Liver (tissue), 9 donors: ENCODE results near the gene TOGARAM2. TPM values are rescaled to one million over a fixed set of nuclear protein-coding genes. Genes with fewer than 3 reads are reported as not detected.

ENCODE experiments used
- DNase-seq: peaks from one replicate; pipeline ENCODE4 v3.0.0-alpha.2; 2017; ENCODE audit warnings: low spot score
- H3K27ac ChIP-seq, 2 donors: one replicate each; pipeline ENCODE4 v1.7.0; 2013; ENCODE audit warnings: inconsistent platforms in 2 of 2, low read length in 2 of 2, control low read depth in 1 of 2, low read depth in 1 of 2, mild to moderate bottlenecking in 1 of 2
- H3K27me3 ChIP-seq, 4 donors: one replicate each; pipeline versions ENCODE4 v1.6.1 to v1.7.0; 2013; ENCODE audit warnings: low read length in 3 of 4, inconsistent platforms in 1 of 4, mild to moderate bottlenecking in 1 of 4, moderate library complexity in 1 of 4; ENCODE audit not compliant: control insufficient read depth in 4 of 4, insufficient read depth in 4 of 4
- H3K36me3 ChIP-seq, 4 donors: one replicate each; pipeline versions ENCODE4 v1.6.1 to v1.7.0; 2013; ENCODE audit warnings: low read length in 3 of 4, mild to moderate bottlenecking in 3 of 4, low read depth in 1 of 4, moderate library complexity in 1 of 4; ENCODE audit not compliant: control insufficient read depth in 4 of 4, insufficient read depth in 3 of 4
- H3K4me1 ChIP-seq, 4 donors: one replicate each; pipeline versions ENCODE4 v1.6.1 to v1.7.0; 2013; ENCODE audit warnings: low read length in 3 of 4, mild to moderate bottlenecking in 3 of 4, moderate library complexity in 1 of 4; ENCODE audit not compliant: control insufficient read depth in 4 of 4, insufficient read depth in 4 of 4
- H3K4me3 ChIP-seq, 3 donors: one replicate each; pipeline versions ENCODE4 v1.6.1 to v1.7.0; 2013; ENCODE audit warnings: low read length in 3 of 3, control low read depth in 1 of 3, low read depth in 1 of 3, mild to moderate bottlenecking in 1 of 3
- H3K9ac ChIP-seq, 2 donors: one replicate each; pipeline ENCODE4 v1.7.0; 2013; ENCODE audit warnings: low read length in 2 of 2, mild to moderate bottlenecking in 2 of 2, moderate library complexity in 2 of 2, control low read depth in 1 of 2, low read depth in 1 of 2
- H3K9me3 ChIP-seq, 4 donors: one replicate each; pipeline versions ENCODE4 v1.6.1 to v1.7.0; 2013; ENCODE audit warnings: low read length in 3 of 4; ENCODE audit not compliant: control insufficient read depth in 4 of 4
- CTCF ChIP-seq: fragments of 150-350 bp; IDR thresholded peaks from 2 replicates; pipeline ENCODE4 v1.5.1; 2017; ENCODE audit warnings: improper control_type of control experiment, low read depth, low read length; ENCODE audit not compliant: missing input control
- EGR1 ChIP-seq, 2 donors: IDR thresholded peaks; 2 replicates each; pipeline ENCODE4 v1.6.1; 2016 to 2018; ENCODE audit warnings: antibody characterized with exemption in 2 of 2, low read depth in 2 of 2
- FOXA1 ChIP-seq: IDR thresholded peaks from 2 replicates; pipeline ENCODE4 v1.6.1; 2016; ENCODE audit warnings: antibody characterized with exemption
- GABPA ChIP-seq, 2 donors: IDR thresholded peaks in 1 of 2; conservative IDR thresholded peaks in 1 of 2; 2 replicates each; pipeline ENCODE4 v1.6.1; 2016; ENCODE audit warnings: antibody characterized with exemption in 2 of 2, mild to moderate bottlenecking in 1 of 2, moderate library complexity in 1 of 2
- HNF4A ChIP-seq, 2 donors: conservative IDR thresholded peaks; 2 replicates each; pipeline ENCODE4 v1.6.1; 2016; ENCODE audit warnings: antibody characterized with exemption in 2 of 2, mild to moderate bottlenecking in 2 of 2
- HNF4G ChIP-seq: IDR thresholded peaks from 2 replicates; pipeline ENCODE4 v1.6.1; 2016; ENCODE audit warnings: antibody characterized with exemption
- NR2F2 ChIP-seq: IDR thresholded peaks from 2 replicates; pipeline ENCODE4 v1.6.1; 2016; ENCODE audit warnings: antibody characterized with exemption
- RAD21 ChIP-seq, 2 donors: IDR thresholded peaks; 2 replicates each; pipeline ENCODE4 v1.6.1; 2016; ENCODE audit warnings: antibody characterized with exemption in 2 of 2, mild to moderate bottlenecking in 2 of 2
- RXRA ChIP-seq, 2 donors: IDR thresholded peaks; 2 replicates each; pipeline ENCODE4 v1.6.1; 2017 to 2018; ENCODE audit warnings: antibody characterized with exemption in 2 of 2, mild to moderate bottlenecking in 1 of 2
- SP1 ChIP-seq: IDR thresholded peaks from 2 replicates; pipeline ENCODE4 v1.6.1; 2018; ENCODE audit warnings: antibody characterized with exemption, mild to moderate bottlenecking
- TAF1 ChIP-seq: conservative IDR thresholded peaks from 2 replicates; pipeline ENCODE4 v1.6.1; 2016; ENCODE audit warnings: antibody characterized with exemption, mild to moderate bottlenecking
- YY1 ChIP-seq: IDR thresholded peaks from 2 replicates; pipeline ENCODE4 v1.6.1; 2016; ENCODE audit warnings: antibody characterized with exemption, mild to moderate bottlenecking
- WGBS: extraction: QIAGEN DNeasy Blood & Tissue Kit; methylation state at CpG from one replicate; pipeline ENCODE4 v1.1.7; 2013; 5-methylcytosine and 5-hydroxymethylcytosine counted together
- polyA plus RNA-seq, 2 donors: library from polyadenylated mRNA; stranded (reverse) in 1 of 2; unstranded in 1 of 2; fragments of 200-250 nt in 1 of 2; fragments of >200 nt in 1 of 2; fragmentation: Nextera tagmentation in 1 of 2; extraction: Ambion mirVana in 1 of 2; gene quantifications; one replicate each; pipeline versions ENCODE4 v1.2.1 to v1.2.3, GENCODE V29; 2013 to 2015
- total RNA-seq, 2 donors: library from RNA; depleted of rRNA; stranded (reverse); fragments of >200 nt; gene quantifications; one replicate each; pipeline ENCODE4 v1.2.3, GENCODE V29; 2014
- TF ChIP-seq, protein P1 (sequence below): IDR thresholded peaks from 2 replicates; pipeline ENCODE4 v1.6.1; 2016; ENCODE audit warnings: antibody characterized with exemption
- TF ChIP-seq, protein P2 (sequence below): IDR thresholded peaks from 2 replicates; pipeline ENCODE4 v1.6.1; 2016; ENCODE audit warnings: antibody characterized with exemption, mild to moderate bottlenecking
- TF ChIP-seq, protein P3 (sequence below): IDR thresholded peaks from 2 replicates; pipeline ENCODE4 v1.6.1; 2016; ENCODE audit warnings: antibody characterized with exemption
- donor health status: healthy.
- donor health status: healthy.
- donor health status: healthy.
- donor health status: healthy.
- donor health status: healthy.

The TOGARAM2 gene
- total and polyA plus RNA-seq, 4 donors: 0.15 to 0.42 (median 0.19) TPM; not detected in 1

DNA sequence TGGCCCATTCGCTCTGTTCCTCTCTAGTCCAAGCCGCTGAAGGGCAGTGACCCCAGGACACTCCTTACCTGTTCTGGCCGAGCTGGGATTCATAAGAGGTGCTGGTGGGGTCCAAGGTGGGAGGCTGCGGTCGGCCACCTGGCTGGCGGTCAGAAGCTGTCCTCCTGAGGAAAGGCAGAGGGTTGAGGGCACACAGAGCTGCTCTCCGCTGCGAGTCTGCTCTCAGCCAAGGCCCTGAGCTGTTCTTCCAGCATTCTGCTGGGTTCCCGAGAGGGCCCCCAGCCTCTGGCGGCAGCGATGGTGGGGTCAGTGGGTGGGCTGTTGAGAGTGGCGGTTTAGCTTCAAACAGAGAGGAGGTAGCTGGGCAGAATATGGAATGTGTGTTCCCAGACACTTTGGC is 89.4 kb downstream of the TOGARAM2 start:
- 83% methylated on average over 12 of the region's 12 CpGs for WGBS
- Histone ChIP-seq H3K36me3 (no peaks in the 10 kb centered on the region), H3K27ac (no peak overlapping the region), H3K9ac (no peak overlapping the region), H3K27me3 (no peaks in the 10 kb centered on the region), H3K9me3 (no peaks in the 10 kb centered on the region), H3K4me1 (no peaks in the 10 kb centered on the region), H3K4me3 (no peak overlapping the region)
- DNase-seq: no peak
- TF ChIP-seq GABPA (IDR thresholded peaks at IDR 0.05 in 1 of 2, conservative IDR thresholded peaks at IDR 0.05 in 1 of 2) (no peak), CTCF (no peak), RXRA (IDR thresholded peaks at IDR 0.05) (no peak), YY1 (no peak), HNF4G (no peak), SP1 (no peak)
- TF ChIP-seq, protein P1, sequence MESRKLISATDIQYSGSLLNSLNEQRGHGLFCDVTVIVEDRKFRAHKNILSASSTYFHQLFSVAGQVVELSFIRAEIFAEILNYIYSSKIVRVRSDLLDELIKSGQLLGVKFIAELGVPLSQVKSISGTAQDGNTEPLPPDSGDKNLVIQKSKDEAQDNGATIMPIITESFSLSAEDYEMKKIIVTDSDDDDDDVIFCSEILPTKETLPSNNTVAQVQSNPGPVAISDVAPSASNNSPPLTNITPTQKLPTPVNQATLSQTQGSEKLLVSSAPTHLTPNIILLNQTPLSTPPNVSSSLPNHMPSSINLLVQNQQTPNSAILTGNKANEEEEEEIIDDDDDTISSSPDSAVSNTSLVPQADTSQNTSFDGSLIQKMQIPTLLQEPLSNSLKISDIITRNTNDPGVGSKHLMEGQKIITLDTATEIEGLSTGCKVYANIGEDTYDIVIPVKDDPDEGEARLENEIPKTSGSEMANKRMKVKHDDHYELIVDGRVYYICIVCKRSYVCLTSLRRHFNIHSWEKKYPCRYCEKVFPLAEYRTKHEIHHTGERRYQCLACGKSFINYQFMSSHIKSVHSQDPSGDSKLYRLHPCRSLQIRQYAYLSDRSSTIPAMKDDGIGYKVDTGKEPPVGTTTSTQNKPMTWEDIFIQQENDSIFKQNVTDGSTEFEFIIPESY: no peak

DNA sequence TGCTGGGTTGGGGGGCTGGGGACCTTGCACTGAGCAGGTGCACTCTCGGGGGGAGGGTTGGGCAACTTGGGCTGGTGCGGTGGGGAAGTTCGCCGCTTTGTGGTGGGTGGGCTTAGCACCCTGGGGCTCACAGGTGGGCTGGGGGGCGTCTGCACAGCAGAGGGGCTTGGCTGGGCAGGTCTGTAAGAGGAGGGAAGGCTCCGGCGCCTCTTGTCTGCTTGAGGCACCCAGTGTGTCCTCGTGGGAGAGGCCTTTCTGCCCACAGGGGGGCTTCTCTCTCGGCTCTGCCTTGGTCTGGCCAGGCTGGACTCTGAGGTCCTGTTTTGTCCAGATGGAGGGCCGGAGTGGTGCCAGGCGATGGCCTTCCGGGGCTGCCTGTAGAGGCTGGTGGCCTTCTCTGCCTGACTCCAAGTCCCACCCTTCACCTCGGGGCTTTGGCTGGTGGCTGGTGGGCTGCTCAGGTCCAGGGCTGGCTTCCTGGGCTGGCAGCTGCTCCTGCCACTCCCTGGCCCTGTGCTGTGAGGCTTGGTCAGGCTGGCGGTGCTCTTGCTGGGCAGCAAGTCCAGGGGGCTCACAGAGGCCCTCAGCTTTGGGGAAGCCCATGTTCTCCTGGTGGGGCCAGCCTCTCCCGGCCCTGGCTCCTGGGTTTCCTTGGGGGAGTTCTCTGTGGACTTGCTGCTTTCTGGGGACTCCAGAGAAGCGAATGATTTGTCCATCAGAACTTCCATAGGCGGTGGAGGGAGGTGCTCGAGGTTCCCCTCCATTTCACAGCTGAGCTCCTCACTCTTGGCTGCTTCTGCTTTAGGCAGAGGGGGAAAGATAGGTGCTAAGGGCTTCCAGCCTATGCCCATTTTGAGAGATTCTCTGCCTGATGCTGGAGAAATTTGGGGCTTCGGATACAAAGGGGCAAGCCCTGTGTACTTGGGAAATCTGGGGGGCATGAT is 90.2 kb downstream of the TOGARAM2 start:
- 82% methylated on average over 19 of the region's 19 CpGs for WGBS
- Histone ChIP-seq H3K4me3 (no peak overlapping the region), H3K9ac (no peak overlapping the region), H3K4me1 (no peaks in the 10 kb centered on the region), H3K27ac (no peak overlapping the region), H3K9me3 (no peaks in the 10 kb centered on the region), H3K27me3 (no peaks in the 10 kb centered on the region), H3K36me3 (no peaks in the 10 kb centered on the region)
- TF ChIP-seq SP1: no peak
- no peak for TF ChIP-seq EGR1 (IDR thresholded peaks at IDR 0.05; ENCODE audit: low read depth in 2 of 2)
- no peak for TF ChIP-seq HNF4A (conservative IDR thresholded peaks at IDR 0.05)
- no peak for TF ChIP-seq CTCF
- no peak for TF ChIP-seq TAF1
- TF ChIP-seq, protein P1: no peak
- TF ChIP-seq NR2F2: no peak
- TF ChIP-seq, protein P2, sequence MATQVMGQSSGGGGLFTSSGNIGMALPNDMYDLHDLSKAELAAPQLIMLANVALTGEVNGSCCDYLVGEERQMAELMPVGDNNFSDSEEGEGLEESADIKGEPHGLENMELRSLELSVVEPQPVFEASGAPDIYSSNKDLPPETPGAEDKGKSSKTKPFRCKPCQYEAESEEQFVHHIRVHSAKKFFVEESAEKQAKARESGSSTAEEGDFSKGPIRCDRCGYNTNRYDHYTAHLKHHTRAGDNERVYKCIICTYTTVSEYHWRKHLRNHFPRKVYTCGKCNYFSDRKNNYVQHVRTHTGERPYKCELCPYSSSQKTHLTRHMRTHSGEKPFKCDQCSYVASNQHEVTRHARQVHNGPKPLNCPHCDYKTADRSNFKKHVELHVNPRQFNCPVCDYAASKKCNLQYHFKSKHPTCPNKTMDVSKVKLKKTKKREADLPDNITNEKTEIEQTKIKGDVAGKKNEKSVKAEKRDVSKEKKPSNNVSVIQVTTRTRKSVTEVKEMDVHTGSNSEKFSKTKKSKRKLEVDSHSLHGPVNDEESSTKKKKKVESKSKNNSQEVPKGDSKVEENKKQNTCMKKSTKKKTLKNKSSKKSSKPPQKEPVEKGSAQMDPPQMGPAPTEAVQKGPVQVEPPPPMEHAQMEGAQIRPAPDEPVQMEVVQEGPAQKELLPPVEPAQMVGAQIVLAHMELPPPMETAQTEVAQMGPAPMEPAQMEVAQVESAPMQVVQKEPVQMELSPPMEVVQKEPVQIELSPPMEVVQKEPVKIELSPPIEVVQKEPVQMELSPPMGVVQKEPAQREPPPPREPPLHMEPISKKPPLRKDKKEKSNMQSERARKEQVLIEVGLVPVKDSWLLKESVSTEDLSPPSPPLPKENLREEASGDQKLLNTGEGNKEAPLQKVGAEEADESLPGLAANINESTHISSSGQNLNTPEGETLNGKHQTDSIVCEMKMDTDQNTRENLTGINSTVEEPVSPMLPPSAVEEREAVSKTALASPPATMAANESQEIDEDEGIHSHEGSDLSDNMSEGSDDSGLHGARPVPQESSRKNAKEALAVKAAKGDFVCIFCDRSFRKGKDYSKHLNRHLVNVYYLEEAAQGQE: no peak
- no peak for TF ChIP-seq RXRA (IDR thresholded peaks at IDR 0.05)
- TF ChIP-seq RAD21 (IDR thresholded peaks at IDR 0.05): no peak
- no peak for TF ChIP-seq FOXA1
- TF ChIP-seq GABPA (IDR thresholded peaks at IDR 0.05 in 1 of 2, conservative IDR thresholded peaks at IDR 0.05 in 1 of 2): no peak
- TF ChIP-seq YY1: no peak
- TF ChIP-seq, protein P3, sequence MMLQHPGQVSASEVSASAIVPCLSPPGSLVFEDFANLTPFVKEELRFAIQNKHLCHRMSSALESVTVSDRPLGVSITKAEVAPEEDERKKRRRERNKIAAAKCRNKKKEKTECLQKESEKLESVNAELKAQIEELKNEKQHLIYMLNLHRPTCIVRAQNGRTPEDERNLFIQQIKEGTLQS: no peak
- DNase-seq: no peak
